ENCODE results near the gene CRIM1.
A peak's percentile ranks its signal among the peaks of the same experiment; 100 is the strongest.

DNA sequence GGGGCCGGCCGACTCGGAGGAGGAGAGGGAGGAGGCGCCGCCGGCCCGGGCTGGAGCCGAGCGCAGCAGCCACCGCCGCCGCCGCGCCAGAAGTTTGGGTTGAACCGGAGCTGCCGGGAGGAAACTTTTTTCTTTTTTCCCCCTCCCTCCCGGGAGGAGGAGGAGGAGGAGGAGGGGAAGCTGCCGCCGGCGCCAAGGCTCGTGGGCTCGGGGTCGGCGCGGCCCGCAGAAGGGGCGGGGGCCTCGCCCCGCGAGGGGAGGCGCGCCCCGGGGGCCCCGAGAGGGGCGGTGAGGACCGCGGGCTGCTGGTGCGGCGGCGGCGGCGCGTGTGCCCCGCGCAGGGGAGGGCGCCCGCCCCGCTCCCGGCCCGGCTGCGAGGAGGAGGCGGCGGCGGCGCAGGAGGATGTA lies 316 bp downstream of the CRIM1 start:
- no peak for TF ChIP-seq EP300 (IDR thresholded peaks at IDR 0.05; ENCODE audit: borderline replicate concordance)
- TF ChIP-seq TAF1 (IDR thresholded peaks at IDR 0.05; ENCODE audit: low read depth): 0 out of 2 replicates have a peak, but pooled peaks have one; percentile 12
- no peak for TF ChIP-seq CEBPB (IDR thresholded peaks at IDR 0.05)
- no peak for TF ChIP-seq CREB1 (IDR thresholded peaks at IDR 0.05; ENCODE audit: low read depth)
- TF ChIP-seq, protein P1, sequence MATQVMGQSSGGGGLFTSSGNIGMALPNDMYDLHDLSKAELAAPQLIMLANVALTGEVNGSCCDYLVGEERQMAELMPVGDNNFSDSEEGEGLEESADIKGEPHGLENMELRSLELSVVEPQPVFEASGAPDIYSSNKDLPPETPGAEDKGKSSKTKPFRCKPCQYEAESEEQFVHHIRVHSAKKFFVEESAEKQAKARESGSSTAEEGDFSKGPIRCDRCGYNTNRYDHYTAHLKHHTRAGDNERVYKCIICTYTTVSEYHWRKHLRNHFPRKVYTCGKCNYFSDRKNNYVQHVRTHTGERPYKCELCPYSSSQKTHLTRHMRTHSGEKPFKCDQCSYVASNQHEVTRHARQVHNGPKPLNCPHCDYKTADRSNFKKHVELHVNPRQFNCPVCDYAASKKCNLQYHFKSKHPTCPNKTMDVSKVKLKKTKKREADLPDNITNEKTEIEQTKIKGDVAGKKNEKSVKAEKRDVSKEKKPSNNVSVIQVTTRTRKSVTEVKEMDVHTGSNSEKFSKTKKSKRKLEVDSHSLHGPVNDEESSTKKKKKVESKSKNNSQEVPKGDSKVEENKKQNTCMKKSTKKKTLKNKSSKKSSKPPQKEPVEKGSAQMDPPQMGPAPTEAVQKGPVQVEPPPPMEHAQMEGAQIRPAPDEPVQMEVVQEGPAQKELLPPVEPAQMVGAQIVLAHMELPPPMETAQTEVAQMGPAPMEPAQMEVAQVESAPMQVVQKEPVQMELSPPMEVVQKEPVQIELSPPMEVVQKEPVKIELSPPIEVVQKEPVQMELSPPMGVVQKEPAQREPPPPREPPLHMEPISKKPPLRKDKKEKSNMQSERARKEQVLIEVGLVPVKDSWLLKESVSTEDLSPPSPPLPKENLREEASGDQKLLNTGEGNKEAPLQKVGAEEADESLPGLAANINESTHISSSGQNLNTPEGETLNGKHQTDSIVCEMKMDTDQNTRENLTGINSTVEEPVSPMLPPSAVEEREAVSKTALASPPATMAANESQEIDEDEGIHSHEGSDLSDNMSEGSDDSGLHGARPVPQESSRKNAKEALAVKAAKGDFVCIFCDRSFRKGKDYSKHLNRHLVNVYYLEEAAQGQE (IDR thresholded peaks at IDR 0.05; ENCODE audit: low read depth): no peak
- TF ChIP-seq EGR1 (IDR thresholded peaks at IDR 0.05): no peak
- no peak for TF ChIP-seq NFIC (IDR thresholded peaks at IDR 0.05)
- TF ChIP-seq, protein P2, sequence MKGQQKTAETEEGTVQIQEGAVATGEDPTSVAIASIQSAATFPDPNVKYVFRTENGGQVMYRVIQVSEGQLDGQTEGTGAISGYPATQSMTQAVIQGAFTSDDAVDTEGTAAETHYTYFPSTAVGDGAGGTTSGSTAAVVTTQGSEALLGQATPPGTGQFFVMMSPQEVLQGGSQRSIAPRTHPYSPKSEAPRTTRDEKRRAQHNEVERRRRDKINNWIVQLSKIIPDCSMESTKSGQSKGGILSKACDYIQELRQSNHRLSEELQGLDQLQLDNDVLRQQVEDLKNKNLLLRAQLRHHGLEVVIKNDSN (IDR thresholded peaks at IDR 0.05): no peak
- TF ChIP-seq, protein P3, sequence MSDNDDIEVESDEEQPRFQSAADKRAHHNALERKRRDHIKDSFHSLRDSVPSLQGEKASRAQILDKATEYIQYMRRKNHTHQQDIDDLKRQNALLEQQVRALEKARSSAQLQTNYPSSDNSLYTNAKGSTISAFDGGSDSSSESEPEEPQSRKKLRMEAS (IDR thresholded peaks at IDR 0.05): no peak
- TF ChIP-seq RAD21 (IDR thresholded peaks at IDR 0.05; ENCODE audit: low read depth): no peak
- TF ChIP-seq FOXM1 (IDR thresholded peaks at IDR 0.05; ENCODE audit: borderline replicate concordance, low read depth): no peak
- no peak for TF ChIP-seq TCF12 (IDR thresholded peaks at IDR 0.05; ENCODE audit: low read depth)
